Activated CD4-positive, CD25-positive, alpha-beta regulatory T cell treated with anti-CD3 and anti-CD28 coated beads, Interleukin-2, amount 50 U/mL, for 72 hours (primary cell): Measurements from ENCODE around the gene CRTC1.

ENCODE experiments used
- DNase-seq: peaks from one replicate; pipeline ENCODE4 v3.0.0; 2021

The CRTC1 gene

DNA sequence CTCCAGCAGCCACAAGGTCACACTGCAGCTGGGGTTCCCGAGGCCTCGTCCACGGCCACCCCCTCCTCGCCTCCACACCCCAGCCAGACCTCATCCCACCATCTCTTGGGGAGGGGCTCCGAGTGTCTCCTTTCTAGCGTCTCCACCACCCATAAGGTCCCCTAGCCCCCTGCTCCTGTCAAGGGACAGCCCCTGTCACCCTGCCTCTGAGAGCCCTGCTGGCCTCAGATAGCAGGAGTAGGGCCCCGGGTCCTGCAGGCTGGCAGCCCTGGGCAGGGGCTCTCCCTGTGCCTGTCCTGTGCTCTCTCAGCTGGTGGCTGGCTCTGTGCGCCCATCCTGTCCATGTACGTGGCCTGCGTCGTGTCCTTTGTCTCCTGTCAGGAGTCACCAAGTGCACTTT, 90.6 kb downstream of the CRTC1 start:
- DNase-seq, result no peak

DNA sequence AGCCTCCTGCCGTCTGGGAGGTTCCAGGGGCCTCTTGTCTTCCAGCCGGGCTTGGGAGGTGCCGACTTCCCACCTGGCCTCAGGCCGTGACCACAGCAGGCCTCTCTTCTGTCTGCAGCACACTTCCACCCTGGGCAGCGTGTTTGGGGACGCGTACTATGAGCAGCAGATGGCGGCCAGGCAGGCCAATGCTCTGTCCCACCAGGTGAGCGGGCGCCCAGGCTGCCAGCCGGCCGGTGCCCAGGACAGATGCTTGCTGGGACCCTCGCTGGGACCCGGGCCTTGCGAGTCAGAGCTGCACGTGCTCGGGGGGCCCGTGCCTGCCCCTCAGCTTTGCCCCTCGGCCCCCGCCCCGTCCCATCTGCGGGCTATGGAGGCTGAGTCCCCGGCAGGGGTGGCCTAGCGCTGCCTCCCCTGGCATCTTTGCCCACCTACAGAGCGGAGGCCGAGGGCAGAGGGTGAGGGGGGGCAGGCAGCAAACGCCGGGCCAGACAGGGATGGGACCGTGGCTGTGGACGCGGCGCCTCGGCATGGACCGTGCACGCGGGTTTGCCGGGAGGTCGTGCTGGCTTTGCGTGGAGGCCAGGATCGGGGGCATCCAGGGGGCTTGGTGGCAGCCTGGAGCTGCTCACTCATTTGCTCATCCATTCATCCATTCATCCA, 91.4 kb downstream of the CRTC1 start:
- DNase-seq, result no peak

DNA sequence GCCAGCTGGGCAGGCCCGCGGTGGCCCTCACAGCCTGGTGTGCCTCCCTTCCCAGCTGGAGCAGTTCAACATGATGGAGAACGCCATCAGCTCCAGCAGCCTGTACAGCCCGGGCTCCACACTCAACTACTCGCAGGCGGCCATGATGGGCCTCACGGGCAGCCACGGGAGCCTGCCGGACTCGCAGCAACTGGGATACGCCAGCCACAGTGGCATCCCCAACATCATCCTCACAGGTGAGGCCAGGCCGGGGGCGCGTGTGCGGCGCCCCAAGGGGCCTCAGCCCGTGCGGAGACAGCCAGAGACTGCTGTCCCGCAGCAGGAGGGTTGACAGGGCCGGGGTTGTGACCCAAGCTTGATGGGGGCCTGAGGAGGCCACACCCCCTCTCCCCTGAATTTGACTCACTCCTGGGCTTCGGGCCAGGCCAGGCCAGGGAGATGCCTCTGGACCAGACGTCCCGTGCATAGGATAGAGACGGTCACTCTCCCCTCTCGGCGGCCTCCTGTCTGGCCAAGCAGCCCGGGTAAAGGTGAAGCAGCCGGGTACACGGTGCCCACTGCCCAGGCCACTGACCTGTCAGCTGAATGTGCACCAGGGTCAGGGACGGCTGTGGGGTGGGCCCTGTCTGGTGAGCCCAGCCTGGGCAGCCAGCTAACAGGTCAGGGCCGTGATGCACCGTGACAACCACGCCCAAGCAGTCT, 92.3 kb downstream of the CRTC1 start:
- no peak for DNase-seq

DNA sequence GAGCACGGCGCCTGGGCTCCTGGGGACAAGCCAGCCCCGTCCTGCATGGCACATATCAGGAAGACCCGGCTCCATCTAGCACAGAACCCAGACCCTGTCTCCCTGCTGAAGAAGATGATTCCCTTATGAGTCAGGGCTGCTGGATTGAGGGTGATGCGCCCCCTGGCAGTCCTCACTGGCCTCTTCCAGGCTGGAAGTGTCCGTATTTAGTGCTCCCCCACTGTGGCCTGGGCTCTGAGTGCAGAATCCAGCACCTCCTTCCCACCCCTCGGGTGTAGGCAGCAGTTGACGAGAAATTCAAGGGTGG, 92.8 kb downstream of the CRTC1 start:
- no peak for DNase-seq

DNA sequence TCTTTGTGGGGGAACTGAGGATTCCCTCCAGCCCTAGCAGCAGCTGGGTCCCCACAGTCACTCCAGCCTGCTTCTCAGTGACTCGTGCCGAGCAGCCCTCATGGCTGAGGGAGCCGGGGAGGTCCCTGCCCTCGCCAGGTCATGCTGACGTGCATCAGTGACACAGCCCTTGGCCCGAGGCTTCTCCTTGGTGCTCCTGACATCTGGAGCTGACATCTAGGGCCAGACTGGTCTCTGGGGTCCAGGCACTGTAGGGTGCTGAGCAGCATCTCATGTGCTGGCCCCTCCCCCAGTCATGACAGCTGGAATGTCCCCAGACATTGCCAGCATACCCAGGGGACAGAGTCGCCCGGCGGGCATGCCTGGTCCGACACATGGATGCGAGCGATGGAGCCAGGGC, 93.3 kb downstream of the CRTC1 start:
- no peak for DNase-seq

DNA sequence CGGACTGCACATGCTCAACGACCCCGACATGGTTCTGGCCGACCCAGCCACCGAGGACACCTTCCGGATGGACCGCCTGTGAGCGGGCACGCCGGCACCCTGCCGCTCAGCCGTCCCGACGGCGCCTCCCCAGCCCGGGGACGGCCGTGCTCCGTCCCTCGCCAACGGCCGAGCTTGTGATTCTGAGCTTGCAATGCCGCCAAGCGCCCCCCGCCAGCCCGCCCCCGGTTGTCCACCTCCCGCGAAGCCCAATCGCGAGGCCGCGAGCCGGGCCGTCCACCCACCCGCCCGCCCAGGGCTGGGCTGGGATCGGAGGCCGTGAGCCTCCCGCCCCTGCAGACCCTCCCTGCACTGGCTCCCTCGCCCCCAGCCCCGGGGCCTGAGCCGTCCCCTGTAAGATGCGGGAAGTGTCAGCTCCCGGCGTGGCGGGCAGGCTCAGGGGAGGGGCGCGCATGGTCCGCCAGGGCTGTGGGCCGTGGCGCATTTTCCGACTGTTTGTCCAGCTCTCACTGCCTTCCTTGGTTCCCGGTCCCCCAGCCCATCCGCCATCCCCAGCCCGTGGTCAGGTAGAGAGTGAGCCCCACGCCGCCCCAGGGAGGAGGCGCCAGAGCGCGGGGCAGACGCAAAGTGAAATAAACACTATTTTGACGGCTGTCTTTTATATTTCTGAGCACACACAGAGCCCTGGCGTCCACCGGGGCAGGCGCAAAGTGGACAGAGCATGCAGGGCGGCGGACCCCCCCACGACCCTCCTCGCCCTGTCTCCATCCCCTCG, 94.0 kb downstream of the CRTC1 start:
- DNase-seq, result no peak

DNA sequence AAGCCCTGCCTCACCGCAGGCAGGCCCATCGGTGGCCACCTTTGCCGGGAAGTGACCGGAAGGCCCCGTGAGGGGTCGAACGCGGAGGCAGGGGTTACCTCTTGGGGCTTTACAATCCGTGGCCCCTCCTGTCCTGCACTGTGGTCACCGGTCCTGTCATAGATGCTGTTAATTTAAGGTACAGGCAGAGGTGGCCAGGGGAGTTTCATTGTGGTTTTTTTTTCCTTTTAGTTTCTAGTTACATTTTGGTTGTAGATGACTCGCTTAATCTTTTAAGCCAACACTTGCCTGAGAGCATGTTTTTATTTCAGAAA, 94.6 kb downstream of the CRTC1 start:
- DNase-seq, result no peak

DNA sequence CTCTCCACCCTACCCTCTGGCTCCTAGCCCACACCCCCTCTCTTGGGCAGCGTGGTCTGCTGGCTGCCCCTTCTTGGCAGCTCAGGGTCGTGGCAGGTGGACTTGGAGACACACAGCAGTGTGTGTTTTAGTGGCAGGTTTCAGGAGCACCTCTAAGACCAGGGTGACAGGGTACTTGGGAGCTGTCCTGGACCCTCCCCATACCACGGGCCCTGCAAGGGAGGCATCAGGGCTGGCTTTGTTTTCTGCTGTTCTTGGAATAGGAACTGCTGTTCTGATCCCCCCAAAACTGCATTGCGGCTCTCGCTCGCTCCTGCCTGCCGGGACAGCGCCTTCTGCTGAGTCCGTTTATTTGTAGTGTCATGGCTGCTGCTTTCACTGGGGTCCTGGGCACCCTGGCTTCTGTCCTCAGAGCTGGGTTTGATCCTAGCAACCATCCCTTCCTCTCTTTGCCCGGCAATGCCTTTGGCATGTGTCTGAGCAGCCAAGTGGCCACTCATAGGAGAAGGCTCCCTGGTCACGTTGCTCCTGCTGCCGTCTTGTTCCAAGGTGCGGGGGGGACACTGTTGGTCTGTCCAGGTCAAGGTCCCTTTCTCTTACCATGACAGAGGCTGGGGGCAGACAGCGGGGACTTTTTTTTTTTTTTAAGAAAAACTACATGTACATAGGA, 95.5 kb downstream of the CRTC1 start:
- DNase-seq, result no peak

DNA sequence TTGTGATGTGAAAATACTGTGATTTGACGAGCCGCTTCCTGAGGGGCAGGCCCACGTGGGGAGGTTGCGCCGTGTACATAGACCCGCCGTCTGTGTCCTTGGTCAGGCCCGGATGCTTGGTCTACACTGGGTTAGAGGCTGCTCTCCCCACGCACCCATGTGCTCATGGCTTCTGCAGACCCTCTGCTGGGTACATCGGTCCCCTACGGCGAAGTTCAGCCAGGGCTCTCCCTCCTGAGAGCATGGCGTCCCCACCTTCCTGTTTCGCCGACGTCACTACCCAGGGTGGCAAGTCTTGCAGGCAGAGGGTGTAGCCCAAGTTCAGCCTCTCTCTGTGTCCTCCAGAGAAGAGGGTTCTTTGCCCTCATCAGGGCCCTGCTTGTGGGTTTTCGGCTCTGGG, 96.6 kb downstream of the CRTC1 start:
- no peak for DNase-seq

DNA sequence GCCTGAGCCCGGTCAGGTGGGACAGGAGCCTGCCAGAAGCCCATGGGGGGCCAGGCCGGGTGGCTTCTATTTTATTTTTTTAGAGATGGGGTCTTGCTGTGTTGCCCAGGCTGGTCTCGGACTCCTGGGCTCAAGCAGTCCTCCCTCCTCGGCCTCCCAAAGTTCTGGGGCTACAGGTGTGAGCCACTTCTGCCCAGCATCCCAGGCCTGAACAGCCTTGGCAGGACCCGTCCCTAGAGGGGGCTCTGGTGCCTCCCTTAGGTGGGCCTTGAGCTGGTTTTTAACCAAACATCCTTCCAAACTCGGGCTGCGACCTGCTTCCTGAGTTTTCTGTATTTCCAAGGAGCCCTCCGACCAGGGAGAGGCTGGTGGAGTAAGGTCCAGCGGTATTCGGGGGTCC, 97.2 kb downstream of the CRTC1 start:
- no peak for DNase-seq

DNA sequence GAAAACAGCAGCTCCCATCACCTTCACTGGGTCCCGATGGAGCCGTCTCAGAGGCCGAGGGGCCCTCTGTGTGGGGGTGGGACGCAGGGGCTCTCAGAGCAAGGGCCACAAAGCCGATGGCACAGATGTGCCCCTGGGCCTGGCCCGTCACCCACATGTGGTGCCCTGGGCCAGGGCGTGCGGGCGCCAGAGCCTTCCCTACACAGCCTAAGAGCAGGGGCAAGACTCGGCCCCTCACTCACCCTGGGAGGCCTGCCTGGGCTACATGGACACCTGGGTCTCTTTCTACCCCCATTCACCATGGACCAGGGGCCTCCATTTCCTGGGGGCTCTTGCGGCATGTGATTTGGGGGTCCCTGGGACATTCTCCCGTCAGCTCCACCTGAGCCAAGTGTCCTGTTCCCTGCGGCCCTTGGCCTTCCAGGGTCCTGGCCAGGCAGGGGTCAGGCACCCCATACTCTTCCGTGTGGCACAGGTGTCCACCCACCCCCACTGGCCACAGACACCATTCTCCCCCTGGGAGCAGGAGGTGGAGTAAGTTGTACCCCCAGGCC, 97.6 kb downstream of the CRTC1 start:
- no peak for DNase-seq

DNA sequence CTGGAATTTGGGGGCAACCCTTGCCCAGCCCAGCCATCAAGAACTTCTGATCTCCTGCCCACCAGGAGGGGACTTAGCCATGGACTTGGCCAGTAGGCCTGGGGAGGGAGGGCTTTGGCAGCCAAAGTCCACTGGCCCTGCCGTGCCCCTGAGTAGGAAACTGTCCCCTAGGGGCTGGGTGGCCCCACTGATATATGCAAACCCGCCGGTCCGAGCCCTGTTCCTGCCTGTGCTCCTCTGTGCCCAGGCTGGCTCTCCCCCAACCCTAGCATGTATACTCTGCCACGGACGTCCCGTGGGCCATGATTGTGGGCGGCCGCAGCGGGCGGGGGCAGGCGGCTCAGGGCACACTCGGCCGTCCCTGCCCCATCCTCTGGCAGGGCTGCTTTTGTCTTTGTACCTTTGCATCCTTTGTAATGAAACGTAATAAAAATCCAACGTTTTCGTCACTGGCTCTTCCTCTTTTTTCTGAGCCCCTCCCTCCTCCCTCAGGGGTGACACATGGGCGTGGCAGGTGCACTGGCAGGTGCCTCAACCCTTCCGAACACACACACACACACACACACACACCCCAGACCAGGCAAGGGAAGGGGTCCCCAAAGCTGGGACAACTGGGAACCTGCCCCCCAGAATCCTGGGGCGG, 98.5 kb downstream of the CRTC1 start:
- DNase-seq, result no peak

DNA sequence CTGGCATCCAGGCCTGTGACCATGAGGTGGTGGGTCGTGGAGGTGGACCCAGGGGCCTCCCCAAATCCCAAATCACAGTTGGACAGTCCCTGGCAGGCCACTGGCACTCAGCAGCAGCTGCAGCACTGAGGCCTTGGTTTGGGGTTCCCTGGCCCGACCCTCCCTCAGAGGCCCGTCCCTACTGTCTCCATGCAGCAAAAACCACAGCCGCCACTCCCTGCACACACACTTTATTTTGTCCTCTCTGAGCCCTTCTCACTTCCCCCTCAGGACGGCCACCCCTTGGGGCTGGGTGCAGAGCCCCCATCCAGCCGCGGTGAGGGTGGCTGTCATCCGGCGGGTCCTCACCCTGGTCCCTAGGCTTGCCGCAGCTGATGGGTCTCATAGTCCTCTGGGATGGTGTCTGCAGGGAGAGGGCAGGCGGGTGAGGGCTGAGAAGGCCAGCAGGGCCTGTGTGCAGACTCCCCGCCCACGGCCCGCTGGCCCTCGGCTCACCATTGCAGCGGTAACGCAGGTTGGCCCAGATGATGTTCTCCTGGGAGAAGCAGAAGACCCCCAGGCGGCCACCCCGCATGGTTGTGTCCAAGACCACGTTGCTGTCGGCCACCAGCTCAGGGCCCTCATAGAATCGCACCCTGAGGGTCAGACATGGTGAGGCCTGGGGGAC, 99.2 kb downstream of the CRTC1 start:
- no peak for DNase-seq

DNA sequence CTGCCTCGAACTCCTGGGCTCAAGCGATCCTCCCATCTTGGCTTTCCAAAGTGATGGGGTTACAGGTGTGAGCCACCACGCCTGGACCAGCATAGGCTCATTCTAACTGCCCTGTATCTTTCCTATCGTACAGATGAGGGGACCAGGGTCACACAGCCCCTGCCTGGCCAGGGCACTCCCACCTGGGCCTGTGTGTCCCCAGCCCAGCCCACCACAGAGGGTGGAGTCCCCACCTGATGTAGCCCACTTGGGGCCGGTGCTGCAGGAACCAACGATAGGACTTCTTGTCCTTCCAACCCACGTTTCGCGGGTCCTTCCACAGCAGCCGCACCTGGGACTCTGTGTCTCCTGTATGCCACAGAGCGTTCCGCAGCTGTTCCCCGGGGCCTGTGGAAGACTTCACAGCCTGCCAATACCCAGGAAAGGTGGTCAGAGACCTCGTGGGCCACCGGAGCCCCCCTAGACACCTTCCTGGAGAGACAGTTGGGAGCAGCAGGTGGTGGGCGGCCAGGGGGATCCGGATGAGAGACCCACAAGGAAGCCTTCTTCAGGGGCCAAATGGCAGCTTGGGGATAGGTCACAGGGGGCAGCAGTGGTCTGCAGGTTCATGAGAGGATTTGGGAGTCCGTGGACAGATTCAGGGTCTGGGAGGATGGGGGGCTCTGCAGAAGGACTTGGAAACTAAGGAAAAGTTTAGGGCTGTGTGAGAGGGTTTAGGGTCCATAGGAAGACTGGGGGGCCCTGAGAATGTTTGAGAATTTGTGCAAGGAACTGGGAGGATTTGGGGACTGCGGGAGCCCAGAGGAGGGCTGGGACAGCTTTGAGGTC, 100.7 kb downstream of the CRTC1 start:
- DNase-seq, result no peak

DNA sequence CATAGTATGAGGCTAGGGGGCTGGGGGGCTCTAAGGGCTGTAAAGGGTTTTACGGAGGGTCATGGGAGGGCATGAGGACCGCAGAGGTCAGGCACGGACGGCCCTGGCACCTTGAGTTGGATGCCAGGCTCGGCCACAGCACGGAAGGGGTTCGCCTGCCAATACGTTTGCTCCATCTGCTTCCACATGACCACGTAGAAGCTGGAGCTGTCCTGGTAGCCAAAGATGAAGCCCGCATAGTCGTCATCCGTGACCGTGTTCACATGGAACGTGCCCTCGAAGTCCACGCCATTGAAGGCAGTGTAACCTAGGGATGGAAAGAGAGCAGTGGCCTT, 101.3 kb downstream of the CRTC1 start:
- DNase-seq, result no peak

DNA sequence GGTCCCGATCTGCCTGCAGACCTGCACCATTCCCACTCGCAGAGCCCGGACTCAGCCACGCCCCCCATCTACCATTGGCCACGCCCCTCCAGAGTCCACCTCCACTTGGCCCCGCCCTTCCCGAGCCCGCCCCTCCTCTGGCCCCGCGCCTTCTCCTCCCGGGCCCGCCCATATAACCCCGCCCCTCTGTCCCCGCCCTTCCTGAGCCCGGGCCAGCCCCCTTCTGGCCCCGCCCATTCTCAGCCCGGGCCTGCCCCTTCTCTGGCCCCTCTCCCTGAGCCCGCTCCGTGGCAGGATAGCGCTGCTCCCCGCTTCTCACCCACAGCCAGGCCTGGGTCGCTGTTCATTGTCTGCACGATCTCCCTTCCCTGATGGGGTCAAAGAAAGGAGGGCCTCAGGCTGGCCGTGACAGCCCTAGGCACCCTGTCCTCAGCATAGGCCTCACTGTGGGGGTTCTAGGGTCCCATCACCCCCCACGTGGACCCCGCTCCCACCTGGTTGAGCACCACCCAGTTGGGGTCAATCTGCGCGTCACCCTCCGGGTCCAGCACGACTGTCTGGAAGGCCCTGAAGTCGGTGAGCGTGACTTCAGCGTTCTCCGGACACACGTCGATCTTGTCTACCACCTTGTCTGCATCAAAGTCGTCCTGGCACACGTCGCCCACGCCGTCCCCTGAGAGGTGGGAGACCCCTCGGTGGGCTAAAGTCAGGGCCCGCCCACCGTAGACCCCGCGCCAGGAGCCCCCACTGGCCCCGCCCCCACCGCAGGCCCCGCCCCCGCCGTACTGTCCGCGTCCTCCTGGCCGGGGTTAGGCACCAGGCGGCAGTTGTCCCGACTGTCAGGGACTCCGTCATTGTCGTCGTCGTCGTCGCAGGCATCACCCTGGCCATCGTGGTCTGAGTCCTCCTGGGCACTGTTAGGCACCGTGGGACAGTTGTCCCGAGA, 102.0 kb downstream of the CRTC1 start:
- peak; percentile 70 for DNase-seq

DNA sequence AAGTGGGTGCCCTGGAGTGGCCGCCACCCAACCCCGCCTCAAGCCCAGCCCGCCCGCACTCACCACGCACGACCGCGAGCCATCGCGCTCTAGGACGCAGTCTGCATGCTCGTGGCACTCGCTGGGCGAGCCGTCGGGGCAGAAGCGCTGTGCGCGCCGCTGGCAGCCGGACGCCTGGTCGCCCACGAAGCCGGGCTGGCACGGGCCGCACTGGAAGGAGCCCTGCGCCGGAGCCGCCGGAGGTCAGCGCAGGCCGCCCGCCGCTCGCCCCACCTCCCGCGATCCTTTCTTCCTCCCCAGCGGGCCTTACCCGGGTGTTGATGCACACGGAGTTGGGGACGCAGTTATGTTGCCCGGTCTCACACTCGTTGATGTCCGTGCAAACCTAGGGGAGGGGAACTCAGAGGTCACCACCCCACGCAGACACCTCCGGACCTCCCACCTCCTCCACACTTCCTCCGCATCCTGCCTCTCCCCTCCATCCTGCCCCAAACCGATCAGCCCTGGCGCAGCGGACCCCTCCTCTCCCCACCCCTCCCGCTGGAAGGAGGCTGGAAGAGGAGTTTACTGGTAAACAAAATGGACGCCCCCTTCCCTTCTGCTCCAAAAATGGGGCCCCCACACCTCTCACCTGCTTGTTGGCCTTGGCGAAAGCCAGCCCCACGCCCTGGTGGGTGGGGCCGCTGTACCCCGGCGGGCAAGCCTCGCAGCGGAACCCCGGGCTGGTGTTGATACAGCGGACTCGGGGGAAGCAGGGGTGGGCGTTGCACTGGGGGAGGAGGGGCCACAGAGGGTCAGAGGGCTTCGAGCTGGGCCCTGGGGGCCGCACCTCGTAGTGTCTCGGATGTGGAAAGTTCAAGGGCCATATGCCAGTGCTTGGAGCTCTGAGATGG, 105.3 kb downstream of the CRTC1 start:
- DNase-seq, result no peak

DNA sequence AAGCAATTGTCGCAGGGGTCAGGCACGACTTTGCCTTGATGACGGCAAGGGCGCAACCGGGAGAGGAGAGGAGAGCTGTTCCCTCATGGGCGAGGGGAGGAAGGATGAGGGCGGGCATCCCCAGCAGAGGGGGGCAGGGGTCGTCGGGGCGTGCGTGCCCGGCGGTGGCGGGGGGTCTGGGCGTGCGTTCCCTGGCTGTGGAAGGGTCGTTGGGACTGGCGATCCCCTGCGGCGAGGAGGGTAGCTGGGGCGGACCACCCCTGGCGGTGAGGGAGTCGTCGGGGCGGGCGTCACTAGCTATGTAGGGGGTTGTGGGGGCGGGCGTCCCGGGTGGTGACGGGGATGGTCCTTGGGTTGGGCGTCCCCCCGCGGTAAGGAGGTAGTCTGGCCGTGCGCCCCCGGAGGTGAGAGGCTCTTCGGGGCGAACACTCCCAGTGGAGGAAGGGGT, 106.0 kb downstream of the CRTC1 start:
- DNase-seq, result no peak

DNA sequence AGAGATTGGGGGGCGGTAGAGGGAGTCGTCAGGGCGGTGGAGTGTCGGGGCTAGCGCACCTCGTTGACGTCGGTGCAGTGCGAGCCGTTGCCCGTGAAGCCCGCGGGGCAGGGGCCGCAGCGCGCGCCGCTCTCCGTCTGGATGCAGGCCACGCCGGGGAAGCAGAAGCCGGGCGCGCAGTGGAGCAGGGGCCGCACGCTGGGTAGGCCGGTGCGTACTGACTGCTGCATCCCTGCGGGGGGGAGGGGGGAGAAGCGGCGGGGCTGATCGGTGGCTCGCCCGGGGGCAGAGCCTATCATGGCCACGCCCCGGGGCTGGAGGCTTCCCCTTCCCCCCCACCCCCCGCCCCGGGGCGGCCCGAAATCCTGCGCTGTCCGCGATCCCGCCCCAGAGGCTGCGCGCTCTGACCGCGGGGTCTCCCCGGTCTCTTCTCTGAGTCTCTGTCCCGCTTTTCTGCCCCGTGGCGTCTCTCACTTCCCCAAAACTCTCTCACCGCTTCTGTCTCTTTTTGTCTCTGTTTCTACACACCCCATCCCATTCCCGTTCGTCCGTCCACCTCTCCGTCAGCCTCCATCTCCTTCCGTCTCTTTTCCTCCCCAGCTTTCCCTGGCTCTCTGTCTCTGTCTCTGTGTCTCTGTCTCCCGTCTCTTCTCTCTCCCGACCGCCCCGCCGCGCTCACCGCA, 106.5 kb downstream of the CRTC1 start:
- no peak for DNase-seq
